ENCODE data around the gene ONECUT3. TPM values are rescaled to one million over a fixed set of nuclear protein-coding genes. Genes with fewer than 3 reads are reported as not detected.
"Not testable (repeated sequence)": the region's sequence is repeated elsewhere in the genome, so short reads cannot be mapped to it uniquely, and the experiment has no call there.

ONECUT3 gene
- total RNA-seq, result under 1 TPM in 1 of 2 donors, not detected in 1; 0.05 TPM

- H3K27me3 ChIP-seq, result peaks cover 87% of the 10 kb centered on the region
- H3K4me1 ChIP-seq, result peaks cover 10% of the 10 kb centered on the region
- intact Hi-C loops (cut with DNase I), result no loop called here
- H3K9ac ChIP-seq (ENCODE audit: low read depth in 2 of 2, low read length in 2 of 2), result no peak within 1 kb of the TSS
- no peaks in the 10 kb centered on the region for H3K36me3 ChIP-seq
- H3K9me3 ChIP-seq, result no peaks in the 10 kb centered on the region
- H3K4me3 ChIP-seq, result no peak within 1 kb of the TSS
- H3K27ac ChIP-seq, result no peak within 1 kb of the TSS
- TF ChIP-seq CTCF (IDR thresholded peaks at IDR 0.05), result no peak
- DNase-seq, result no peak
These were observed at the start of gene ONECUT3 for GRCh38 chr19:1752757-1753728. Gene ONECUT3, plus strand, starts transcription at chr19:1753506. Its CDS starts 157 bp downstream, at chr19:1753663.

- no peaks in the 10 kb centered on the region for H3K36me3 ChIP-seq
- H3K27me3 ChIP-seq, result peaks cover 23% of the 10 kb centered on the region
- H3K4me1 ChIP-seq, result no peaks in the 10 kb centered on the region
- no peak for TF ChIP-seq CTCF (IDR thresholded peaks at IDR 0.05)
- H3K27ac ChIP-seq, result no peak overlapping the region
- H3K9ac ChIP-seq (ENCODE audit: low read depth in 2 of 2, low read length in 2 of 2), result no peak overlapping the region
- no peak overlapping the region for H3K4me3 ChIP-seq
- intact Hi-C loops (cut with DNase I), result no loop called here
- H3K9me3 ChIP-seq, result no peaks in the 10 kb centered on the region
- no peak for DNase-seq
These were observed 49.0 kb upstream of the ONECUT3 start for GRCh38 chr19:1704339-1704738.

GRCh38 chr19:1705367-1705766, 47.9 kb upstream of the ONECUT3 start:
- Histone ChIP-seq H3K27ac (no peak overlapping the region), H3K9me3 (no peaks in the 10 kb centered on the region), H3K27me3 (peaks cover 15% of the 10 kb centered on the region), H3K4me1 (no peaks in the 10 kb centered on the region), H3K4me3 (no peak overlapping the region), H3K9ac (ENCODE audit: low read depth in 2 of 2, low read length in 2 of 2) (no peak overlapping the region), H3K36me3 (no peaks in the 10 kb centered on the region)
- no peak for TF ChIP-seq CTCF (IDR thresholded peaks at IDR 0.05)
- no peak for DNase-seq
- intact Hi-C loops (cut with DNase I), result no loop called here

- H3K4me1 ChIP-seq; H3K9ac ChIP-seq (ENCODE audit: low read depth in 2 of 2, low read length in 2 of 2); H3K4me3 ChIP-seq; H3K27ac ChIP-seq; H3K9me3 ChIP-seq; DNase-seq; H3K36me3 ChIP-seq; intact Hi-C loops (cut with DNase I); H3K27me3 ChIP-seq: not testable (repeated sequence)
These were observed 46.7 kb upstream of the ONECUT3 start for GRCh38 chr19:1706646-1707045.

- intact Hi-C loops (cut with DNase I), result no loop called here
- Histone ChIP-seq H3K4me3 (no peak overlapping the region), H3K4me1 (no peaks in the 10 kb centered on the region), H3K9ac (ENCODE audit: low read depth in 2 of 2, low read length in 2 of 2) (no peak overlapping the region), H3K27me3 (no peaks in the 10 kb centered on the region), H3K9me3 (no peaks in the 10 kb centered on the region), H3K27ac (no peak overlapping the region), H3K36me3 (no peaks in the 10 kb centered on the region)
- DNase-seq, result no peak
- no peak for TF ChIP-seq CTCF (IDR thresholded peaks at IDR 0.05)
These were observed 46.1 kb upstream of the ONECUT3 start for GRCh38 chr19:1707240-1707639.

GRCh38 chr19:1713170-1713569, 40.1 kb upstream of the ONECUT3 start:
- no peaks in the 10 kb centered on the region for H3K9me3 ChIP-seq
- no peaks in the 10 kb centered on the region for H3K27me3 ChIP-seq
- no peak for TF ChIP-seq CTCF (IDR thresholded peaks at IDR 0.05)
- H3K9ac ChIP-seq (ENCODE audit: low read depth in 2 of 2, low read length in 2 of 2), result no peak overlapping the region
- no peak overlapping the region for H3K4me3 ChIP-seq
- no peaks in the 10 kb centered on the region for H3K36me3 ChIP-seq
- intact Hi-C loops (cut with DNase I), result no loop called here
- DNase-seq, result no peak
- H3K4me1 ChIP-seq, result no peaks in the 10 kb centered on the region
- H3K27ac ChIP-seq, result no peak overlapping the region
